PC-3 (cell line): ENCODE data around the gene TMEM121B. TPM values are rescaled to one million over a fixed set of nuclear protein-coding genes. Genes with fewer than 3 reads are reported as not detected.

ENCODE experiments used
- ATAC-seq: fragments of 200-7000 bp; cut with Tn5 transposase; 2 replicates; pipeline ENCODE4 v1.9.1; 2020; ENCODE audit warnings: mild to moderate bottlenecking, moderate library complexity
- BruUV-seq: library from RNA; stranded (reverse); fragments of 400-500 nt; replicated peaks from 2 replicates; lab custom pipeline; 2021; lab: Mats Ljungman, UMichigan
- CTCF ChIA-PET: fragments of 300-600 bp; sonication (Branson Sonifier 250); formaldehyde crosslinking; loops from one replicate; lab custom pipeline; 2022; ENCODE audit warnings: antibody characterized with exemption; lab: Charles Lee
- POLR2A ChIA-PET: fragments of 300-600 bp; sonication (Branson Sonifier 250); formaldehyde crosslinking; loops from one replicate; lab custom pipeline; 2022; ENCODE audit warnings: antibody characterized with exemption; ENCODE audit not compliant: unreplicated experiment; lab: Charles Lee
- DNase-seq: peaks from one replicate; pipeline ENCODE4 v3.0.0-alpha.2; 2015
- H2AFZ ChIP-seq: fragments of 300-600 bp; sonication (generic); 2 replicates; pipeline ENCODE4 v1.6.0; 2016; ENCODE audit warnings: antibody characterized with exemption, low read length
- H3F3A ChIP-seq: fragments of 300-600 bp; sonication (generic); one replicate; pipeline ENCODE4 v1.6.0; 2017; ENCODE audit warnings: antibody characterized with exemption, low read length, control low read depth, mild to moderate bottlenecking; ENCODE audit not compliant: unreplicated experiment
- H3K27ac ChIP-seq: fragments of 300-600 bp; sonication (generic); 2 replicates; pipeline ENCODE4 v1.5.1; 2016; ENCODE audit warnings: mild to moderate bottlenecking, low read length
- H3K27me3 ChIP-seq: fragments of 300-600 bp; sonication (generic); 2 replicates; pipeline ENCODE4 v1.6.1; 2016; ENCODE audit warnings: low read length, mixed read lengths
- H3K36me3 ChIP-seq: fragments of 300-600 bp; sonication (generic); 2 replicates; pipeline ENCODE4 v1.6.1; 2016; ENCODE audit warnings: low read depth, mixed run types, low read length, mixed read lengths
- H3K4me1 ChIP-seq: fragments of 300-600 bp; sonication (generic); 2 replicates; pipeline ENCODE4 v1.5.1; 2016; ENCODE audit warnings: low read length; ENCODE audit not compliant: insufficient read depth
- H3K4me2 ChIP-seq: fragments of 300-600 bp; sonication (generic); 2 replicates; pipeline ENCODE4 v1.6.0; 2016; ENCODE audit warnings: low read length
- H3K4me3 ChIP-seq: fragments of 300-600 bp; sonication (generic); 2 replicates; pipeline ENCODE4 v1.5.1; 2016; ENCODE audit warnings: mild to moderate bottlenecking, low read length, mixed read lengths
- H3K79me2 ChIP-seq: fragments of 300-600 bp; sonication (generic); 2 replicates; pipeline ENCODE4 v1.6.1; 2017; ENCODE audit warnings: low read length, mixed read lengths
- H3K9ac ChIP-seq: fragments of 300-600 bp; sonication (generic); 2 replicates; pipeline ENCODE4 v1.6.0; 2016; ENCODE audit warnings: mild to moderate bottlenecking, low read length
- H3K9me2 ChIP-seq: fragments of 300-600 bp; sonication (generic); replicated peaks from 2 replicates; pipeline ENCODE4 v1.6.1; 2016; ENCODE audit warnings: mixed run types, low read length, mixed read lengths
- H3K9me3 ChIP-seq: fragments of 300-600 bp; sonication (generic); 2 replicates; pipeline ENCODE4 v1.6.1; 2016; ENCODE audit warnings: low read length, mixed read lengths
- H4K20me1 ChIP-seq: fragments of 300-600 bp; sonication (generic); 2 replicates; pipeline ENCODE4 v1.6.1; 2016; ENCODE audit warnings: low read length, mixed read lengths
- EZH2 ChIP-seq: fragments of 300-600 bp; sonication (generic); IDR thresholded peaks from one replicate; pipeline ENCODE4 v1.6.1; 2017; ENCODE audit warnings: antibody characterized with exemption, mild to moderate bottlenecking, low read length; ENCODE audit not compliant: unreplicated experiment
- EZH2phosphoT487 ChIP-seq: fragments of 300-600 bp; sonication (generic); IDR thresholded peaks from 2 replicates; pipeline ENCODE4 v1.6.1; 2018; ENCODE audit warnings: mild to moderate bottlenecking, antibody characterized with exemption, low read length, borderline replicate concordance
- intact Hi-C: fragments of 100-400 bp; cut with micrococcal nuclease; formaldehyde crosslinking; loops from 2 replicates; pipeline ENCODE4 v1.9.0; 2023
- total RNA-seq: library from RNA; depleted of rRNA; stranded (reverse); fragments of >200 nt; gene quantifications from 2 replicates; pipeline ENCODE4 v1.2.3, GENCODE V29; 2014
- TF ChIP-seq, protein P1 (sequence below): fragments of 300-600 bp; sonication (generic); conservative IDR thresholded peaks from 2 replicates; pipeline ENCODE4 v1.5.1; 2017; ENCODE audit warnings: antibody characterized with exemption, low read depth, mild to moderate bottlenecking, low read length

The TMEM121B gene
- total RNA-seq, 1 experiment from 2014 or later = 0.11 TPM

DNA sequence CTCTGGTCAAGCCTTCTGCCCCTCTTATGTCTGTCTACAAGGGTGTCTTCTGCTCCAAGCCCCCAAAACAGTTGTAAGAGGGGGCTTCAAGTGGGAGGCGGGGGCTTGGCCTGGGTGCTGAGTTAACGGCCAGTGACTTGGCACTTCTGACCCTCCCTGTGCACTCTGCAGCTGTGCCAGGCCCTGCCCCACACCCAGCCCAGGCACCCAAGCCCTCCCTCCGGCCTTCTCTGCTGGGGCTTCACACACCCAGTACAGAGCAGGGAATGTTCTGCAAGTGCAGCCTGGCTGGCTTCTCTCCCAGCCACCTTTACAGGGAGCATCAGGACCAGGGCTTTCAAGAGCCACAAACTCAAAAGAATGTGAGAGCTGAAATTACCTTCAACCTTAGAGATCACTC lies 3.8 kb downstream of the TMEM121B start:
- H3F3A ChIP-seq = no peaks in the 10 kb centered on the region
- DNase-seq = no peak
- H3K4me2 ChIP-seq = no peak overlapping the region
- no peak overlapping the region for H2AFZ ChIP-seq
- H3K4me3 ChIP-seq = no peak overlapping the region
- no peak for TF ChIP-seq EZH2phosphoT487
- TF ChIP-seq EZH2 = no peak
- TF ChIP-seq, protein P1, sequence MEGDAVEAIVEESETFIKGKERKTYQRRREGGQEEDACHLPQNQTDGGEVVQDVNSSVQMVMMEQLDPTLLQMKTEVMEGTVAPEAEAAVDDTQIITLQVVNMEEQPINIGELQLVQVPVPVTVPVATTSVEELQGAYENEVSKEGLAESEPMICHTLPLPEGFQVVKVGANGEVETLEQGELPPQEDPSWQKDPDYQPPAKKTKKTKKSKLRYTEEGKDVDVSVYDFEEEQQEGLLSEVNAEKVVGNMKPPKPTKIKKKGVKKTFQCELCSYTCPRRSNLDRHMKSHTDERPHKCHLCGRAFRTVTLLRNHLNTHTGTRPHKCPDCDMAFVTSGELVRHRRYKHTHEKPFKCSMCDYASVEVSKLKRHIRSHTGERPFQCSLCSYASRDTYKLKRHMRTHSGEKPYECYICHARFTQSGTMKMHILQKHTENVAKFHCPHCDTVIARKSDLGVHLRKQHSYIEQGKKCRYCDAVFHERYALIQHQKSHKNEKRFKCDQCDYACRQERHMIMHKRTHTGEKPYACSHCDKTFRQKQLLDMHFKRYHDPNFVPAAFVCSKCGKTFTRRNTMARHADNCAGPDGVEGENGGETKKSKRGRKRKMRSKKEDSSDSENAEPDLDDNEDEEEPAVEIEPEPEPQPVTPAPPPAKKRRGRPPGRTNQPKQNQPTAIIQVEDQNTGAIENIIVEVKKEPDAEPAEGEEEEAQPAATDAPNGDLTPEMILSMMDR = no peak
- H3K9me3 ChIP-seq = no peaks in the 10 kb centered on the region
- H4K20me1 ChIP-seq = no peaks in the 10 kb centered on the region
- H3K79me2 ChIP-seq = no peaks in the 10 kb centered on the region
- H3K36me3 ChIP-seq = no peaks in the 10 kb centered on the region
- ChIA-PET POLR2A (interaction anchor here (0.6 kb wide), 1 partner anchor 23 kb away, joined by 3 read pairs; no protein-coding TSS in a partner anchor), CTCF (no interaction called here)
- intact Hi-C loops = no loop called here
- BruUV-seq = no TSS peak
- H3K4me1 ChIP-seq = peaks cover 6% of the 10 kb centered on the region
- no peak for ATAC-seq
- no peaks in the 10 kb centered on the region for H3K27me3 ChIP-seq
- no peak overlapping the region for H3K9ac ChIP-seq
- H3K27ac ChIP-seq = no peak overlapping the region
- no peaks in the 10 kb centered on the region for H3K9me2 ChIP-seq

DNA sequence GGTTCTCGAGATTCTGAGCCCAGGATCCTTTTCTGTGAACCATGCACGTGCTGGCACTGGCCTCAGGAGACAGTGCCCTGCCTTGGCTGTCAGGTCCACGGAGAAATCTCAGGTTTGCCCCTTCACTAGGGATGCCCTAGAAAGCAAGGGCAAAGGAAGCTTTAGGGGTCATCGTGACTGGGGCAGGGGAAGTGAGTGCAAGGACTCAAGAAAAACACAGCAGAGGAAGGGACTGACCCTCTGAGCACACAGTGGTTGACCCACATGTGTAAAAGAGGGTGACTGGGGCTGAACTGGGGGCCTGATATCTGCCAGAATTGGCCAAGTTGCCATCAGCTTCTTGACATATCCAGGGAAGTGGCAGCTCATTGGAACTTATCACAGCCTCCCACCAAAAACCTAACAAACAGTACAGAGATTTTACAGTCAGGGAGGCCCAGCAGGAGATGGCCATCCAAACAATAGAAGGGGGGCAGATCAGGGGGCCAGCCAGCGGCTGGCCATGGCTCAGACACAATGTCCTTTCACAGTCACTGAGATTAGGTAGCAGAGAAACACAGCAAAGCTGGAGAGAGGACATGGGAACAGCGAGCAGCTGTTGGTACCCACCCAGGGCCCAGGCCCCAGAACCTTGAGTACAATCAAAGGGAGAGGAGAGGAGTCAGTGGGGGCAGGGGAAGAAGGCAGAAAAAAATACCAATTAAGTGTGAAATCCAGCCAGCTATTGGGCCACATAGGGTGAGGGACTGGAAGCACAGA lies 4.4 kb downstream of the TMEM121B start:
- BruUV-seq = no TSS peak
- Histone ChIP-seq H3K27me3 (no peaks in the 10 kb centered on the region), H3K9me2 (no peaks in the 10 kb centered on the region), H3K36me3 (no peaks in the 10 kb centered on the region), H3K79me2 (no peaks in the 10 kb centered on the region), H3K9ac (no peak overlapping the region), H2AFZ (no peak overlapping the region), H3K27ac (no peak overlapping the region), H3K9me3 (no peaks in the 10 kb centered on the region), H3K4me2 (no peak overlapping the region), H4K20me1 (no peaks in the 10 kb centered on the region), H3K4me3 (no peak overlapping the region), H3F3A (no peaks in the 10 kb centered on the region), H3K4me1 (peaks cover 11% of the 10 kb centered on the region)
- intact Hi-C loops = no loop called here
- ATAC-seq (no peak), DNase-seq (no peak)
- TF ChIP-seq, protein P1 = no peak
- TF ChIP-seq EZH2 = no peak
- no peak for TF ChIP-seq EZH2phosphoT487
- ChIA-PET CTCF (no interaction called here), POLR2A (interaction anchor here (0.6 kb wide), 1 partner anchor 24 kb away, joined by 3 read pairs; no protein-coding TSS in a partner anchor)
